HEK293 (cell line): ENCODE data around the gene PER1.

Experiments used
- CTCF ChIA-PET: fragments of 350-600 bp; formaldehyde crosslinking; extraction: SDS; loops from one replicate; lab custom pipeline; 2021; ENCODE audit warnings: antibody characterized with exemption; lab: Yijun Ruan, JAX
- POLR2A ChIA-PET: fragments of 300-600 bp; formaldehyde crosslinking; extraction: SDS; loops from one replicate; lab custom pipeline; 2020; ENCODE audit warnings: antibody characterized with exemption, inconsistent platforms; lab: Yijun Ruan, JAX
- H3K27ac ChIP-seq: fragments of 200-500 bp; sonication (Bioruptor generic); 2 replicates; pipeline ENCODE4 v1.5.1; 2014; ENCODE audit warnings: low read depth, low read length, control low read depth, inconsistent platforms; ENCODE audit errors: extremely low read depth
- H3K36me3 ChIP-seq, 2 experiments: fragments of 200-500 bp in 1 of 2; sonication (Bioruptor generic) in 1 of 2; 1 replicate in 1 of 2; 2 replicates in 1 of 2; pipeline ENCODE4 v1.5.1; 2014 to 2017; ENCODE audit warnings: inconsistent platforms in 2 of 2, low read length in 2 of 2; ENCODE audit not compliant: control insufficient read depth in 2 of 2, insufficient read depth in 1 of 2
- H3K4me1 ChIP-seq: fragments of 200-500 bp; sonication (Bioruptor generic); 2 replicates; pipeline ENCODE4 v1.5.1; 2014; ENCODE audit warnings: mild to moderate bottlenecking, low read length, inconsistent platforms; ENCODE audit not compliant: control insufficient read depth, insufficient read depth
- H3K4me3 ChIP-seq: 2 replicates; pipeline ENCODE4 v1.5.1; 2011; ENCODE audit warnings: low read depth, mild to moderate bottlenecking, control low read depth, low read length, moderate library complexity
- H3K9me3 ChIP-seq: fragments of 200-500 bp; sonication (Bioruptor generic); 2 replicates; pipeline ENCODE4 v1.5.1; 2014; ENCODE audit warnings: low read depth, low read length, inconsistent platforms; ENCODE audit not compliant: control insufficient read depth, insufficient read depth
- KLF10 ChIP-seq: fragments of 450-650 bp; IDR thresholded peaks from 2 replicates; pipeline ENCODE4 v1.5.1; 2018; ENCODE audit warnings: missing biosample characterization, mild to moderate bottlenecking, missing genetic modification characterization
- KLF17 ChIP-seq: fragments of 450-650 bp; formaldehyde crosslinking; IDR thresholded peaks from 2 replicates; pipeline ENCODE4 v1.5.1; 2016; ENCODE audit warnings: missing biosample characterization, missing genetic modification characterization
- KLF9 ChIP-seq: fragments of 450-650 bp; formaldehyde crosslinking; IDR thresholded peaks from 2 replicates; pipeline ENCODE4 v1.5.1; 2016; ENCODE audit warnings: missing biosample characterization, missing genetic modification characterization, low read depth
- OSR2 ChIP-seq: fragments of 450-650 bp; formaldehyde crosslinking; IDR thresholded peaks from 2 replicates; pipeline ENCODE4 v1.5.1; 2016; ENCODE audit warnings: missing biosample characterization, missing genetic modification characterization
- PATZ1 ChIP-seq: fragments of 450-650 bp; formaldehyde crosslinking; IDR thresholded peaks from 2 replicates; pipeline ENCODE4 v1.5.1; 2016; ENCODE audit warnings: missing biosample characterization, missing genetic modification characterization
- PRDM4 ChIP-seq: fragments of 450-650 bp; formaldehyde crosslinking; IDR thresholded peaks from 2 replicates; pipeline ENCODE4 v1.5.1; 2017; ENCODE audit warnings: missing biosample characterization, missing genetic modification characterization
- REPIN1 ChIP-seq: fragments of 450-650 bp; formaldehyde crosslinking; IDR thresholded peaks from 2 replicates; pipeline ENCODE4 v1.5.1; 2017; ENCODE audit warnings: missing biosample characterization, missing genetic modification characterization, low read depth
- SP2 ChIP-seq: fragments of 450-650 bp; formaldehyde crosslinking; IDR thresholded peaks from 2 replicates; pipeline ENCODE4 v1.5.1; 2016; ENCODE audit warnings: missing biosample characterization, missing genetic modification characterization
- SP7 ChIP-seq: fragments of 450-650 bp; formaldehyde crosslinking; IDR thresholded peaks from 2 replicates; pipeline ENCODE4 v1.5.1; 2016; ENCODE audit warnings: missing biosample characterization, missing genetic modification characterization
- YY1 ChIP-seq: fragments of 450-650 bp; formaldehyde crosslinking; IDR thresholded peaks from 2 replicates; pipeline ENCODE4 v1.5.1; 2018; ENCODE audit warnings: missing biosample characterization, missing genetic modification characterization
- ZBTB44 ChIP-seq: fragments of 450-650 bp; IDR thresholded peaks from 2 replicates; pipeline ENCODE4 v1.5.1; 2018; ENCODE audit warnings: missing biosample characterization, mild to moderate bottlenecking, missing genetic modification characterization
- ZBTB6 ChIP-seq: fragments of 450-650 bp; formaldehyde crosslinking; IDR thresholded peaks from 2 replicates; pipeline ENCODE4 v1.5.1; 2017; ENCODE audit warnings: missing biosample characterization, missing genetic modification characterization
- ZNF155 ChIP-seq: fragments of 450-650 bp; formaldehyde crosslinking; IDR thresholded peaks from 2 replicates; pipeline ENCODE4 v1.5.1; 2016; ENCODE audit warnings: missing biosample characterization, missing genetic modification characterization
- ZNF169 ChIP-seq: fragments of 450-650 bp; formaldehyde crosslinking; IDR thresholded peaks from 2 replicates; pipeline ENCODE4 v1.5.1; 2016; ENCODE audit warnings: missing biosample characterization, missing genetic modification characterization
- ZNF19 ChIP-seq: fragments of 450-650 bp; formaldehyde crosslinking; IDR thresholded peaks from 2 replicates; pipeline ENCODE4; 2016; ENCODE audit warnings: missing biosample characterization, missing genetic modification characterization, low read depth
- ZNF24 ChIP-seq: fragments of 450-650 bp; formaldehyde crosslinking; IDR thresholded peaks from 2 replicates; pipeline ENCODE4 v1.5.1; 2016; ENCODE audit warnings: missing biosample characterization, missing genetic modification characterization
- ZNF324 ChIP-seq: fragments of 450-650 bp; formaldehyde crosslinking; IDR thresholded peaks from 2 replicates; pipeline ENCODE4 v1.5.1; 2016; ENCODE audit warnings: missing biosample characterization, missing genetic modification characterization
- ZNF366 ChIP-seq: fragments of 450-650 bp; formaldehyde crosslinking; conservative IDR thresholded peaks from 2 replicates; pipeline ENCODE4 v1.5.1; 2016; ENCODE audit warnings: missing biosample characterization, missing genetic modification characterization
- ZNF391 ChIP-seq: fragments of 450-650 bp; formaldehyde crosslinking; IDR thresholded peaks from 2 replicates; pipeline ENCODE4 v1.5.1; 2016; ENCODE audit warnings: low read depth, missing biosample characterization, missing genetic modification characterization, borderline replicate concordance
- ZNF416 ChIP-seq: fragments of 450-650 bp; formaldehyde crosslinking; IDR thresholded peaks from 2 replicates; pipeline ENCODE4 v1.5.1; 2016; ENCODE audit warnings: missing biosample characterization, missing genetic modification characterization
- ZNF561 ChIP-seq: fragments of 450-650 bp; IDR thresholded peaks from 2 replicates; pipeline ENCODE4 v1.5.1; 2018; ENCODE audit warnings: missing biosample characterization, missing genetic modification characterization, borderline replicate concordance
- ZNF629 ChIP-seq: fragments of 450-650 bp; formaldehyde crosslinking; IDR thresholded peaks from 2 replicates; pipeline ENCODE4 v1.5.1; 2017; ENCODE audit warnings: missing biosample characterization, missing genetic modification characterization
- ZNF639 ChIP-seq: fragments of 450-650 bp; formaldehyde crosslinking; IDR thresholded peaks from 2 replicates; pipeline ENCODE4 v1.5.1; 2016; ENCODE audit warnings: missing biosample characterization, missing genetic modification characterization
- ZNF660 ChIP-seq: fragments of 450-650 bp; IDR thresholded peaks from 2 replicates; pipeline ENCODE4 v1.5.1; 2018; ENCODE audit warnings: missing biosample characterization, mild to moderate bottlenecking, missing genetic modification characterization
- ZNF785 ChIP-seq: fragments of 450-650 bp; formaldehyde crosslinking; IDR thresholded peaks from 2 replicates; pipeline ENCODE4 v1.5.1; 2016; ENCODE audit warnings: missing biosample characterization, missing genetic modification characterization
- ZSCAN30 ChIP-seq: fragments of 450-650 bp; IDR thresholded peaks from 2 replicates; pipeline ENCODE4 v1.5.1; 2018; ENCODE audit warnings: missing biosample characterization, mild to moderate bottlenecking, missing genetic modification characterization, moderate library complexity

Gene PER1

GRCh38 chr17:8187517-8188262 lies 35.5 kb upstream of the PER1 start:
- Histone ChIP-seq H3K36me3 (no peaks in the 10 kb centered on the region), H3K4me3 (peak overlapping the region; percentile 57), H3K4me1 (peaks cover 13% of the 10 kb centered on the region), H3K9me3 (no peaks in the 10 kb centered on the region), H3K27ac (peak overlapping the region; percentile 79)
- POLR2A ChIA-PET = interaction anchor here (0.8 to 13.9 kb wide), 9 partner anchors 15 to 127 kb away, joined by 3 to 394 read pairs (median 12); partner anchors contain the start of genes AURKB, CTC1, PFAS and SLC25A35
- CTCF ChIA-PET = interaction anchor here (0.6 to 1.9 kb wide), 14 partner anchors 11 to 626 kb away, joined by 3 to 12 read pairs (median 4); partner anchors contain the start of genes ALOXE3 and AURKB
- TF ChIP-seq ZNF366 (tag by site-specific recombination) = peak; percentile 98
- no peak for TF ChIP-seq PATZ1
- no peak for TF ChIP-seq ZNF391
- peak; percentile 69; the same call in 1 of the 2 replicates for TF ChIP-seq ZSCAN30 (tag by site-specific recombination)
- TF ChIP-seq ZNF169 (tag by site-specific recombination) = no peak
- peak; percentile 94 for TF ChIP-seq OSR2 (tag by site-specific recombination)
- peak; percentile 59 for TF ChIP-seq SP2 (tag by site-specific recombination)
- TF ChIP-seq KLF17 (tag by site-specific recombination) = peak; percentile 78; the same call in 1 of the 2 replicates
- peak; percentile 60 for TF ChIP-seq SP7 (tag by site-specific recombination)
- peak; percentile 82 for TF ChIP-seq KLF10
- peak; percentile 59; the same call in 1 of the 2 replicates for TF ChIP-seq ZNF324 (tag by site-specific recombination)
- TF ChIP-seq ZNF24 (tag by site-specific recombination) = peak; percentile 57; the same call in 1 of the 2 replicates
- TF ChIP-seq ZNF639 (tag by site-specific recombination) = peak; percentile 44; the same call in 1 of the 2 replicates
- TF ChIP-seq ZNF19 (tag by site-specific recombination) = no peak
- no peak for TF ChIP-seq PRDM4 (tag by site-specific recombination)
- TF ChIP-seq ZNF561 (tag by site-specific recombination) = peak; percentile 66
- TF ChIP-seq ZNF629 (tag by site-specific recombination) = peak; percentile 20
- TF ChIP-seq ZNF416 (tag by site-specific recombination) = no peak
- TF ChIP-seq REPIN1 (tag by site-specific recombination) = no peak
- peak; percentile 80 for TF ChIP-seq ZBTB6 (tag by site-specific recombination)
- TF ChIP-seq ZNF785 (tag by site-specific recombination) = peak; percentile 56; the same call in 1 of the 2 replicates
- peak; percentile 17; the same call in 1 of the 2 replicates for TF ChIP-seq YY1 (tag by site-specific recombination)
- TF ChIP-seq ZNF155 (tag by site-specific recombination) = no peak
- peak; percentile 96 for TF ChIP-seq KLF9 (tag by site-specific recombination)
- TF ChIP-seq ZBTB44 (tag by site-specific recombination) = peak; percentile 47; the same call in 1 of the 2 replicates
- peak; percentile 93 for TF ChIP-seq ZNF660 (tag by site-specific recombination)
